ENCODE data around the gene TIFAB. TPM values are rescaled to one million over a fixed set of nuclear protein-coding genes. Genes with fewer than 3 reads are reported as not detected.

Gene TIFAB
- polyA plus RNA-seq, 2 of the 4 experiments (the other 2 are of a cell fraction) = not detected

DNA sequence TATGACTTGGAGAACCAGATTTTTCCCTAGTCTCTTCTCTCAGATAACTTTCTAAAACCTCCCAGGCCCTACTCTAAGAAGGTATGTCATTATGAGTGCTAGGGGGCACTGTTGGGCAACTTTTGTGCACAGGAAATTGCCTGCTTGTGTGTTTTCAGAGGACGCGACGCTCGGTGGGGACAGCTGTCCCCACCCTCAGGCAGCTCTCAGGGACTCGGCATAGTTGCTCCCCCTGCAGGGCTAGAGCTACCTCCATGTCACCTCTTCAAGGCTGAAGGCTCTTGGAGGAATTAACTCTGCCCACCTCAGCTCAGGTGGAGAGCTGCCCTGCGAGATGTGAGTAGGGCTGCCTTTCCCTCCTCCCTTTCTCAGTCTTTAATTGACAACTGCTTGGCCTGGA lies 10.2 kb upstream of the TIFAB start (continued):
- TF ChIP-seq EP300 (IDR thresholded peaks at IDR 0.05) = no peak
- TF ChIP-seq MAX (IDR thresholded peaks at IDR 0.05) = peak; percentile 38; the same call in 1 of the 2 replicates
- peak; percentile 25 for TF ChIP-seq MAFK (IDR thresholded peaks at IDR 0.05; ENCODE audit: partially characterized antibody)
- no peak for TF ChIP-seq TP53 (CRISPR knock-in tag; IDR thresholded peaks at IDR 0.05)

- DNase-seq (ENCODE audit: low read depth in 1 of 2, low spot score in 1 of 2) = no peak
- no peak overlapping the region for H3K27ac ChIP-seq
- H3K9me3 ChIP-seq = no peaks in the 10 kb centered on the region
- H3K4me3 ChIP-seq = no peak overlapping the region
- H3K4me1 ChIP-seq = peaks cover 10% of the 10 kb centered on the region; the same call in 2 of the 3 replicates
- 20% methylated on average over 7 of the region's 7 CpGs for WGBS (ENCODE audit: missing lambda C conversion rate)
- CTCF ChIA-PET = interaction anchor here (1.0 to 37.5 kb wide), 14 partner anchors 15 to 376 kb away, joined by 3 to 1932 read pairs (median 6); partner anchors contain the start of genes DCANP1 and SLC25A48
- no peak for FAIRE-seq
- no peak for TF ChIP-seq HOXB5 (CRISPR knock-in tag; IDR thresholded peaks at IDR 0.05)
- TF ChIP-seq MAFK (IDR thresholded peaks at IDR 0.05; ENCODE audit: partially characterized antibody) = no peak
- no peak for TF ChIP-seq NPAS2 (CRISPR knock-in tag; IDR thresholded peaks at IDR 0.05; ENCODE audit: borderline replicate concordance)
- TF ChIP-seq RAD21 (conservative IDR thresholded peaks at IDR 0.05 in 1 of 2, IDR thresholded peaks at IDR 0.05 in 1 of 2) = no peak
- TF ChIP-seq CBX2 (IDR thresholded peaks at IDR 0.05; ENCODE audit: borderline replicate concordance, low read depth) = no peak
- no peak for TF ChIP-seq GATA3 (IDR thresholded peaks at IDR 0.05; ENCODE audit: borderline replicate concordance)
- no peak for TF ChIP-seq RARB (CRISPR knock-in tag; IDR thresholded peaks at IDR 0.05)
- TF ChIP-seq, protein P1, sequence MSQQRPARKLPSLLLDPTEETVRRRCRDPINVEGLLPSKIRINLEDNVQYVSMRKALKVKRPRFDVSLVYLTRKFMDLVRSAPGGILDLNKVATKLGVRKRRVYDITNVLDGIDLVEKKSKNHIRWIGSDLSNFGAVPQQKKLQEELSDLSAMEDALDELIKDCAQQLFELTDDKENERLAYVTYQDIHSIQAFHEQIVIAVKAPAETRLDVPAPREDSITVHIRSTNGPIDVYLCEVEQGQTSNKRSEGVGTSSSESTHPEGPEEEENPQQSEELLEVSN (IDR thresholded peaks at IDR 0.05; ENCODE audit: borderline replicate concordance, low read depth) = no peak
- no peak for TF ChIP-seq HOXB13 (CRISPR knock-in tag; IDR thresholded peaks at IDR 0.05; ENCODE audit: low read depth)
- TF ChIP-seq PHF8 (IDR thresholded peaks at IDR 0.05; ENCODE audit: borderline replicate concordance, low read depth) = no peak
- no peak for TF ChIP-seq ZFP36 (IDR thresholded peaks at IDR 0.05; ENCODE audit: borderline replicate concordance, partially characterized antibody)
- no peak for TF ChIP-seq ATOH8 (CRISPR knock-in tag; IDR thresholded peaks at IDR 0.05; ENCODE audit: low read depth)
- TF ChIP-seq BCL3 (IDR thresholded peaks at IDR 0.05) = no peak
- TF ChIP-seq REST (IDR thresholded peaks at IDR 0.05) = no peak
- TF ChIP-seq JUN (IDR thresholded peaks at IDR 0.05) = no peak
- TF ChIP-seq MYC (IDR thresholded peaks at IDR 0.05; ENCODE audit: borderline replicate concordance, low read length) = no peak
- no peak for TF ChIP-seq CHD4 (IDR thresholded peaks at IDR 0.05; ENCODE audit: borderline replicate concordance)
- no peak for TF ChIP-seq KDM1A (IDR thresholded peaks at IDR 0.05; ENCODE audit: low read depth)
- H3K4me2 ChIP-seq = no peak overlapping the region
- POLR2A ChIA-PET = no interaction called here
- no peak for ATAC-seq
These were observed 9.5 kb upstream of the TIFAB start for GRCh38 chr5:135461481-135462151.
